ENCODE results near the gene CLECL1. TPM values are rescaled to one million over a fixed set of nuclear protein-coding genes. Genes with fewer than 3 reads are reported as not detected.
"Not testable (repeated sequence)": the region's sequence is repeated elsewhere in the genome, so short reads cannot be mapped to it uniquely, and the experiment has no call there.

Gene CLECL1
- total RNA-seq, 4 donors from 2014 or later: not detected

- Histone ChIP-seq H3K9me3 (no peaks in the 10 kb centered on the region), H3K27me3 (no peaks in the 10 kb centered on the region), H3K36me3 (no peaks in the 10 kb centered on the region), H3K4me1 (no peaks in the 10 kb centered on the region), H3K4me3 (replicated peaks in 1 of 3) (no peak overlapping the region), H3K27ac (no peak overlapping the region)
- 83 to 86% methylated on average over 2 of the region's 2 CpGs for WGBS, 2 donors
- TF ChIP-seq CTCF (IDR thresholded peaks at IDR 0.05) (no peak), POLR2A (IDR thresholded peaks at IDR 0.05) (no peak)
- DNase-seq: no peak
- intact Hi-C loops (cut with DNase I): no loop called here
Observed at GRCh38 chr12:9700606-9700956, 32.3 kb downstream of the CLECL1 start.

GRCh38 chr12:9699898-9700605 is 32.8 kb downstream of the CLECL1 start:
- H3K27ac ChIP-seq: no peak overlapping the region
- H3K4me3 ChIP-seq (replicated peaks in 1 of 3): no peak overlapping the region
- no peak for TF ChIP-seq CTCF (IDR thresholded peaks at IDR 0.05)
- TF ChIP-seq POLR2A (IDR thresholded peaks at IDR 0.05): no peak
- intact Hi-C loops (cut with DNase I): no loop called here
- H3K9me3 ChIP-seq: no peaks in the 10 kb centered on the region
- H3K27me3 ChIP-seq: no peaks in the 10 kb centered on the region
- no peaks in the 10 kb centered on the region for H3K4me1 ChIP-seq
- no peaks in the 10 kb centered on the region for H3K36me3 ChIP-seq
- WGBS, 2 donors: 66 to 74% methylated on average over 2 of the region's 2 CpGs
- no peak for DNase-seq

- Histone ChIP-seq H3K9me3 (no peaks in the 10 kb centered on the region), H3K27me3 (no peaks in the 10 kb centered on the region), H3K4me1 (no peaks in the 10 kb centered on the region), H3K4me3 (replicated peaks in 1 of 3) (no peak overlapping the region), H3K36me3 (peaks cover 0 to 3% of the 10 kb centered on the region in 2 donors), H3K27ac (no peak overlapping the region)
- intact Hi-C loops (cut with DNase I): no loop called here
- TF ChIP-seq CTCF (IDR thresholded peaks at IDR 0.05): no peak
- no peak for TF ChIP-seq POLR2A (IDR thresholded peaks at IDR 0.05)
- DNase-seq: no peak
- 75 to 76% methylated on average over 1 of the region's 1 CpG for WGBS, 2 donors
Observed at GRCh38 chr12:9699269-9699897, 33.5 kb downstream of the CLECL1 start.

GRCh38 chr12:9698681-9699080 is 34.2 kb downstream of the CLECL1 start:
- WGBS, 2 donors: 88 to 90% methylated on average over 2 of the region's 2 CpGs
- intact Hi-C loops (cut with DNase I): no loop called here
- Histone ChIP-seq H3K27ac (no peak overlapping the region), H3K9me3 (no peaks in the 10 kb centered on the region), H3K36me3 (peaks cover 0 to 4% of the 10 kb centered on the region in 2 donors), H3K27me3 (no peaks in the 10 kb centered on the region), H3K4me1 (no peaks in the 10 kb centered on the region), H3K4me3 (replicated peaks in 1 of 3) (no peak overlapping the region)
- DNase-seq: no peak
- TF ChIP-seq CTCF (IDR thresholded peaks at IDR 0.05) (no peak), POLR2A (IDR thresholded peaks at IDR 0.05) (no peak)

- intact Hi-C loops (cut with DNase I): no loop called here
- H3K4me1 ChIP-seq: no peaks in the 10 kb centered on the region
- H3K4me3 ChIP-seq (replicated peaks in 1 of 3): no peak overlapping the region
- H3K9me3 ChIP-seq: no peaks in the 10 kb centered on the region
- DNase-seq: no peak
- no peak overlapping the region for H3K27ac ChIP-seq
- H3K27me3 ChIP-seq: no peaks in the 10 kb centered on the region
- TF ChIP-seq POLR2A (IDR thresholded peaks at IDR 0.05) (no peak), CTCF (IDR thresholded peaks at IDR 0.05) (no peak)
- peaks cover 0 to 8% of the 10 kb centered on the region in 2 donors for H3K36me3 ChIP-seq
Observed at GRCh38 chr12:9697619-9698018, 35.3 kb downstream of the CLECL1 start.

- H3K4me1 ChIP-seq; H3K27me3 ChIP-seq; H3K4me3 ChIP-seq (replicated peaks in 1 of 3); DNase-seq; intact Hi-C loops (cut with DNase I); H3K9me3 ChIP-seq; H3K27ac ChIP-seq; H3K36me3 ChIP-seq: not testable (repeated sequence)
- 94 to 97% methylated on average over 3 of the region's 3 CpGs for WGBS, 2 donors
Observed at GRCh38 chr12:9695661-9696060, 37.2 kb downstream of the CLECL1 start.

- WGBS, 2 donors: 97 to 99% methylated on average over 9 of the region's 9 CpGs
- H3K36me3 ChIP-seq; H3K27ac ChIP-seq; H3K4me1 ChIP-seq; DNase-seq; H3K27me3 ChIP-seq; intact Hi-C loops (cut with DNase I); H3K9me3 ChIP-seq; H3K4me3 ChIP-seq (replicated peaks in 1 of 3): not testable (repeated sequence)
Observed at GRCh38 chr12:9695150-9695549, 37.7 kb downstream of the CLECL1 start.
